GM19324 (cell line): ENCODE measurements around the gene MYO5B.

ENCODE experiments used
- ATAC-seq: cut with Tn5 transposase; IDR thresholded peaks from one replicate; pipeline ENCODE4 v1.9.1; 2021; ENCODE audit warnings: mild to moderate bottlenecking, moderate library complexity; ENCODE audit not compliant: unreplicated experiment, low FRiP score

The MYO5B gene

GRCh38 chr18:50190236-50190635, 4.7 kb downstream of the MYO5B start:
- ATAC-seq: no peak

- ATAC-seq: peak; percentile 53
Observed at GRCh38 chr18:50189160-50189559, 5.8 kb downstream of the MYO5B start.

DNA sequence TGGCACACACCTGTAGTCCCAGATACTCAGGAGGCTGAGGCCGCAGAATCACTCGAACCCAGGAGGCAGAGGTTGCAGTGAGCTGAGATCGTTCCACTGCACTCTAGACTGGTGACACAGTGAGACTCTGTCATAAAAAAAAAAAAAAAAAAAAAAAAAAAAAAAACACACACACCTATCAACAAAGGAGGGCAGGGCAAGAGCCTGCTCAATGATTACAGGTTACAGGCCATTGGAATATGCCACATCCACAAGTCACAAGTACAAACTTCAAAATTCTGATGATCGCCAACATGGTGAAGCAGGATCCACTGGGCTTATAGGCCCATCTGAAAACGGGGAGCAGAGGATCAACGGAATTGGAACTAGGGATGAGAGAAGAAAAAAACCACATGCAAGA, 6.3 kb downstream of the MYO5B start:
- no peak for ATAC-seq

DNA sequence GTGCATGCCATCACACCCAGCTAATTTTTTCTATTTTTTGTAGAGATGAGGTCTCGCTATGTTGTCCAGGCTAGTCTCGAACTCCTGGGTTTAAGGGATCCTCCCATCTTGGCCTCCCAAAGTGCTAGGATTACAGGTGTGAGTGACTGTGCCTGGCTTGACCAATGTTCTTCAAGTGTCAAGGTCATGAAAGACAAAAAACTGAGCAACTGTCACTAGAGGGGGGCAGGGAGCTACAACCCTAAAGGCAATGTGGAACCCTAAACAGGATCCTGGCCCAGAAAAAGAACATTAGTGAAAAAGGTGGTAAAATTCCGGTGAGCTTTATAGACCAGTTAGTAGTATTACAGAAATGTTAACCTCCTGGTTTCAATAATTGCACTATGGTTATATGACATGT, 7.3 kb downstream of the MYO5B start:
- no peak for ATAC-seq

DNA sequence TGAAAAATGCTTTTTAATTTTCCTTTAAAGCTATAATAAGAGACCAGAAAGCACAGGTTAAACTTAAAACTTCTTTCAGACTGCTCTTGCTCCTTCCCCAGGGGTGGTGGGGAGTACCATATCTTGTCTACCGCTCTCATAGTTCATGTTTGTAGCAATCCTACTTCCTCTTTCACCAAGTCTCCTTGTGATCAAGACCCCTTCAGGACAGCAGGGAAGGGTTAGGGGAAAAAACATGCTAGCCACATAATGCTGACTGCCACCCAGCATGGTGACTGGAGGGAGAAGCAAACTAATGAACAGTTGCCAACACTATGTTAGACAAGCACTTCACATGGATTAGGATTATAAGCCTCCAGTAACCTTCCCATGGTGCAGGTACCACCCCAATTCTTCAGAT, 8.6 kb downstream of the MYO5B start:
- no peak for ATAC-seq

GRCh38 chr18:50183556-50183955, 11.4 kb downstream of the MYO5B start:
- no peak for ATAC-seq

- ATAC-seq: no peak
Observed at GRCh38 chr18:50182511-50182910, 12.4 kb downstream of the MYO5B start.

DNA sequence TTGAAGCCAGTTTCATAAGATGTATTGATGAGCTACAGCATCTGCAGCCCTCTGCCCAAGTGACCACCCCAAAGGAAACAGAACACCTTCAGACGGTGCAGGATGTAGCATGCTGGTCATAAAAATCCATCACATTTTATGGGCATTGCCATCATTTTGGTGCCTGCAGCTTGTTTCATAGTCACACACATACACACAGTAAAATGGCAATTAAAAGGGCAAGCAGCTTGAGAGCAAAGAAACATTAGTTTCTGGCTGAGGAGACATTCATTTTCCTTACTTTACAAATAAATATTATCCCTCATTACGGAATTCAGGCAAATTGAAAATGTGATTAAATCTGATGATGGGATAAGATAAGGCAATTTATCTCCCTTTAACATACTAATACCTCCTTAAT, 13.4 kb downstream of the MYO5B start:
- no peak for ATAC-seq

GRCh38 chr18:50179465-50179864, 15.5 kb downstream of the MYO5B start:
- no peak for ATAC-seq

DNA sequence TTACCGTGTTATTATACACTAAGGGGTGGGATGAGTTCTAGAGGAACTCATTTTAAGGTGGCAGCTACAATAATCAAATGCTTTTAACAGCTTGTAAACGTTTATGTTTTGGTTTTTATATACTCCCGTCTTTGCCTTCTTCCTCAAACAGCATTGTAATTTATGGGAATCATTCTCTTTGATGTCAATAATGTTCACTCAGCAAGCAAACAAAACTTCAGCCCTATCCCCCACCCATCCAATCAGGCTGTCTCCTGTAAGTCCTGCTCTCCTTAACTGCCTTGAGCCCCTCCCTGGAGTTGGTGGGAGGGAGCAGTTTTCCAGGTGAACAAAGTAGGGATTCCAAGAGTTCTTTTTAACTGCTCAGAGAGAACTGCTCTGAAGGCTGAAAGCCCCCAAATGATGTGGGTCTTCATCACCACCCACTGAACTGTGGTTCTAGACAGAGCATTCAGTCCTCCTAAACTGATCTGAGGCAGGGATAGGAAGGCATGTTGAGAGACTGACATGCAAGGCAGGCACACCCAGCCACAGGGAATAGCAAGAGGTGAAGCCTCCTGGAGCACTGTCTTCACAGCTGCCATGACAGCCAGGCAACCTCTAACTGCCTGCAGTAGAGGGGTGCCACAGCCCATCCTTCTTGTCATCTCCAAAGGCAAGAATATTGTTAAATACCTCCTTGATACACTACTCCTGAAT, 17.5 kb downstream of the MYO5B start:
- no peak for ATAC-seq

DNA sequence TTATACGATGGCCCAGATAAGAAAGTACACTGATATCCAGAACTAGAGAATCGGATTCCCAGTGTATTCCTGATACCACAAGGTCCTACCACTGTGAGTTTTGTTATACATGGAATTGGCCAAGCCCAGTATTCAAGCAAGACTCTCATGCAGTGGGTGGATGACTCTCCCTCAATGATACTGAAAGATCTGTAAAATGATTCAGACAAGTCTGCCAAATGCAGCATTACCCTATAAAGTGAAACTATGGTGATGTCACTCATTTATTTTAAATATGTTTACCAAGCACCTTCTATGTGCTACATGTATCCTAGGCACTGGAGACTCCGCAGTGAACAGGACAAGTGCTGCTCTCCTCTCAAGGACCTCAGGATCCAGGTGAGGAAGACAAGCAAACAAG, 22.6 kb downstream of the MYO5B start:
- ATAC-seq: no peak

- no peak for ATAC-seq
Observed at GRCh38 chr18:50171406-50171805, 23.5 kb downstream of the MYO5B start.

GRCh38 chr18:50170004-50170403, 24.9 kb downstream of the MYO5B start:
- ATAC-seq: no peak

DNA sequence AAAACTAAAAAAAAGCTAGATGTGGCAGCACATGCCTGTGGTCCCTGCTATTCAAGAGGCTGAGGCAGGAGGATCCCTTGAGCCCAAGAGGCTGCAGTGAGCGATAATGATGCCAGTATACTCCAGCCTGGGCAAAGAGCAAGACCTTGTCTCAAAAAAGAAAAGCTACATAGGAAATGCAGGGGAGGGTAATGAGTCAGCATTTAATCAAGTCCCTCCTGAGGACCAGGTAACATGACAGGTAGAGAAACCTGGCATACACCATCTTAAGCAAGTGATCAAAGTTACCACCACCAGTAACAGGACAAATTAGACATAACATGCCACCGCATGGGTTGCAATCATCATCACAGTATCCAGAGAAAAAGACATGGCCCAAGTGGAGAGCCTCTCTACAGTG, 25.8 kb downstream of the MYO5B start:
- ATAC-seq: no peak

DNA sequence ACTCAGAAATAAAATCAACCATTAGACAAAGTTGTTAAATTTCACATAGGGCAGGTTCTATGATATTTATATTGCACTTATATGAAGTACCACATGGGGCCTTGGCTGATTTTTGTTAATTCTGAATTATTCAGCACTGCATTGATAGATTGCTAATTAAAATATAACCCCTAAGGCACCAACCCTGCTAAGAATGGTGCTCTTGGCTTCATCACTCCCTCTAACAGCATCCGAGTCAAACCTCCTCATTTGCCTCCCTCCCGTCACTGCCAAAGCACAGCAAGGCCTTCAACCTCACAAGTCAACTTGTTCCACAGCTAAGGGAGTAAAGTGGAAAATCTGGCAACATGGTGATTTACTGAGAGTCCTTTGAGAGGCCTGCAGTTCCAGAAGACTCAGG, 27.0 kb downstream of the MYO5B start:
- ATAC-seq: no peak

DNA sequence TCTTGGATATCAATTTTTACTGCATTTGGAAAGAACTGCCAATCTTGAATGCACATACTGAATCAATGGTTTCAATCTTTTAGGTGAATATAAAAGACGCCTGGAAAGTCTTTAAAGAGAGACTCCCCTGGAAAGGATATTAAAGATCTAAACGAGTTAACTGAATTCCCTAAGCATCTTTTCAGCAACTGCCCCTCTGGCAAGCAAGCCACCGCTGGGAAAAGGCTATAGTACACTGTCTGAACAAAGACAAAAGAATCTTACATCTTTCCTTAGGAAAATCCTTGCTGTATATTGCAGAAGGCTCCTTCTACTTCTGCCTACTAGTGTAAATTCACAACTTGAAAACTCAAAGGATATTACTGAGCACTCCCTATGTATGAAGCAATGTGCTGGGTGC, 28.0 kb downstream of the MYO5B start:
- no peak for ATAC-seq

GRCh38 chr18:50163505-50163904, 31.4 kb downstream of the MYO5B start:
- no peak for ATAC-seq

- no peak for ATAC-seq
Observed at GRCh38 chr18:50162486-50163304, 32.3 kb downstream of the MYO5B start.

GRCh38 chr18:50161597-50162205, 33.2 kb downstream of the MYO5B start:
- ATAC-seq: no peak

- no peak for ATAC-seq
Observed at GRCh38 chr18:50159654-50160046, 35.3 kb downstream of the MYO5B start.

DNA sequence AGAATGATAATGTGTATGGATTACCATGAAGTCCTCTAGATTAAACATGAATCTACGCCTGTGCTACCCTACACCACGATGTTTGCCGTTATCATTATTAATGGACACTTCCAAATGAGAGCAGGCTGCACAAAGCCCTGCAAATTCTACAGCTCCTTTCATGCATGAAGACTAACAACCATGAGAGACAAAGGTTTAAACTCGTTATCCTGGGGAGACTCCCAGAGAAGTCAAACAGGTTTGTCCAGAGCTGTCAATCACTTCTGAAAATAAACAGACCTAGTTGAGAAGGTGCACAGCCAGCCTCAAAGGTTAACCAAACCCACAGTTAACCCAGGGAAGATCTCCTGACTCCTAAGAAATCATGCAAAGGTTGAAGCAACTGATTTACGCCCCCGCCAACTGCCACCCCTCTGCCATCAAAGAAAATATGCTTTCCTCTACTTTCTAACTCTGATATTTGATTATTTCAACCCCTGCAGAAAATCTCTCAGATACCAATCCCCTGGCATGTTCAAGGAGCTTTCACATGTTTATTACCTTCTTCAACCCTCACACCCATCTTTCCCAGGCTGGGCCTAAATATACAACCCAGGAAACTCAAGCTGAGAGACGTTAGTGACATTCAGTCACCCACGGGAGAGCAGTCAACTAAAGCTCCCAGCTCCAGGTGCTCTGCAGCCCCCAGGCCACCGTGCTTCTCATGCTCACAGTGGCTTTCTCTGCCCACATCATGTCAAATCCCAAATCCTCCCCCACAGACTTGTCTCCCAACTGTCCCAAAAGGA, 35.9 kb downstream of the MYO5B start:
- no peak for ATAC-seq
